Neural progenitor cell (in vitro differentiated cells): ENCODE results near the gene SDK1.

ENCODE experiments used
- EZH2 ChIP-seq: fragments of 200-600 bp; sonication (generic); IDR thresholded peaks from 2 replicates; pipeline ENCODE4 v1.6.1; 2017; ENCODE audit warnings: antibody characterized with exemption, mild to moderate bottlenecking, moderate library complexity
- EZH2phosphoT487 ChIP-seq: fragments of 200-600 bp; sonication (generic); IDR thresholded peaks from 2 replicates; pipeline ENCODE4 v1.6.1; 2017; ENCODE audit warnings: antibody characterized with exemption
- TF ChIP-seq, protein P1 (sequence below): fragments of 200-600 bp; sonication (generic); IDR thresholded peaks from 2 replicates; pipeline ENCODE4 v1.5.1; 2017; ENCODE audit warnings: antibody characterized with exemption, mild to moderate bottlenecking

GRCh38 chr7:4235596-4235995 lies 934.5 kb downstream of the SDK1 start:
- TF ChIP-seq, protein P1, sequence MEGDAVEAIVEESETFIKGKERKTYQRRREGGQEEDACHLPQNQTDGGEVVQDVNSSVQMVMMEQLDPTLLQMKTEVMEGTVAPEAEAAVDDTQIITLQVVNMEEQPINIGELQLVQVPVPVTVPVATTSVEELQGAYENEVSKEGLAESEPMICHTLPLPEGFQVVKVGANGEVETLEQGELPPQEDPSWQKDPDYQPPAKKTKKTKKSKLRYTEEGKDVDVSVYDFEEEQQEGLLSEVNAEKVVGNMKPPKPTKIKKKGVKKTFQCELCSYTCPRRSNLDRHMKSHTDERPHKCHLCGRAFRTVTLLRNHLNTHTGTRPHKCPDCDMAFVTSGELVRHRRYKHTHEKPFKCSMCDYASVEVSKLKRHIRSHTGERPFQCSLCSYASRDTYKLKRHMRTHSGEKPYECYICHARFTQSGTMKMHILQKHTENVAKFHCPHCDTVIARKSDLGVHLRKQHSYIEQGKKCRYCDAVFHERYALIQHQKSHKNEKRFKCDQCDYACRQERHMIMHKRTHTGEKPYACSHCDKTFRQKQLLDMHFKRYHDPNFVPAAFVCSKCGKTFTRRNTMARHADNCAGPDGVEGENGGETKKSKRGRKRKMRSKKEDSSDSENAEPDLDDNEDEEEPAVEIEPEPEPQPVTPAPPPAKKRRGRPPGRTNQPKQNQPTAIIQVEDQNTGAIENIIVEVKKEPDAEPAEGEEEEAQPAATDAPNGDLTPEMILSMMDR = no peak
- TF ChIP-seq EZH2 (no peak), EZH2phosphoT487 (no peak)
